NCI-H1048 (cell line): ENCODE data around the gene SLC10A7.
A peak's percentile ranks its signal among the peaks of the same experiment; 100 is the strongest.

Source experiments
- DNase-seq: peaks from one replicate; lab custom pipeline; 2025; lab: John Stamatoyannopoulos, UW

The SLC10A7 gene

GRCh38 chr4:146349306-146349705 is 172.4 kb downstream of the SLC10A7 start:
- no peak for DNase-seq

GRCh38 chr4:146347822-146348221 is 173.9 kb downstream of the SLC10A7 start:
- DNase-seq: no peak

- DNase-seq: no peak
Observed at GRCh38 chr4:146346276-146346675, 175.5 kb downstream of the SLC10A7 start.

DNA sequence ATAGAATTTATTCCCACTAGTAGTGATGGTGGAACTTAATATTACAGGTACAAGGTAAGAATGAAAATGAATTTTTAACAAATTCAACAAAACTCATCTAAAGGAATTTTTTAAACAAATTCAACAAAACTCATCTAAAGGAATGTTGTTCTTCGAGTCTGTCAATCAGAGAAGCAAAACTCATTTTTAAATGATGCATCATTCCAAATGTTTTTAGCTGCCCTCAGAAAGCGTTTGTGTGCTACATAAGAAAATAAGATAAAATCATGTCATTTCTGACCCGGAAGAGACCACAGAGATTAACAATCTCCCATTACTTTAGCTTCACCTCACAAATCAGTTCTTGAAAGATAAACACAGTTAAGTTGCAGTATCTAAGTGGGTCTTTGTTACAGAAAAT is 178.0 kb downstream of the SLC10A7 start:
- DNase-seq: no peak

GRCh38 chr4:146343199-146343598 is 178.5 kb downstream of the SLC10A7 start:
- no peak for DNase-seq

DNA sequence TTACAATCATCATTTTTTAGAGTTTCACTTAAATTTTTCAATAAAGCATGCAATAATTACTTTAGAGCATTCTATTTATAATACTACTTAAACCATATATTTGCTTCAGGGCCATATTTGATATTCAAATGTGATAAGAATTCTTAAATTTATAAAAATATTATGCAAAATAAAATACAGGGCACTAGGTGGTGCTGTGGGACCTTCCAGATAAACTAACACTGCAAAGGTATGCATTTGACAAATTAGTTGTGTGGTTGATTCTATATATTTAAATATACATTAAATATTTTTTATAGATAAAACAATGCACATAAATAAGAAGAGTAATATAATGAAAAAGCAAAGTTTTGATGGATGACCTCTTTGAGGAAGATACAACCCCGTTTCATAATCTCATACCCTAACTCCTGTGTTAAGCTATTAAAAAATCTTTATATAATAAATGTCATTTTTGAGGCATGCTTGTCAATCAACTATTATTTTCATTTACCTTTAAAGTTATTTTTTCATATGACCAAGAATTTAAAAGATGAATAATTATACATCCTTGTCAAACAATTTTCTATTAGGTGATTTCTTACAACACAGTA is 179.0 kb downstream of the SLC10A7 start:
- DNase-seq: peak; percentile 41

GRCh38 chr4:146340798-146341197 is 180.9 kb downstream of the SLC10A7 start:
- no peak for DNase-seq

DNA sequence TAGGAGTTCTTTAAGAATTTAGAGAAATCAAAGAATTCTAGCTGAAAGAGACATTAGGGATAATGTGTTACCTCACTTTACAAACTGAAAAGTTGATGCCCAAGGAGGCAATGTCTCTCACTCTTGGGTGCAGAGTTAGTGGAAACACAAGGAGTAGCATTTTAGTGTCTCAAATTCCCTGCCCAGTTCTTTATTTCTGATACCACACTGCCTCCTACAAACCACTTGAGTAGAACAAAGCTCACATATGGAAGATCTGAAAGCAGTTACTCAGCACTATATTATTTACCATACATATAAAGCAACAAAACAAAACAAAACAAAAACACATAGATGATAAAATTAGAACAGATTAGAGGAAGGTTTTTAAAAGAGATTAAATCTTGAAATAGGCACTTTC is 183.2 kb downstream of the SLC10A7 start:
- DNase-seq: no peak

GRCh38 chr4:146336410-146336807 is 185.3 kb downstream of the SLC10A7 start:
- DNase-seq: no peak

DNA sequence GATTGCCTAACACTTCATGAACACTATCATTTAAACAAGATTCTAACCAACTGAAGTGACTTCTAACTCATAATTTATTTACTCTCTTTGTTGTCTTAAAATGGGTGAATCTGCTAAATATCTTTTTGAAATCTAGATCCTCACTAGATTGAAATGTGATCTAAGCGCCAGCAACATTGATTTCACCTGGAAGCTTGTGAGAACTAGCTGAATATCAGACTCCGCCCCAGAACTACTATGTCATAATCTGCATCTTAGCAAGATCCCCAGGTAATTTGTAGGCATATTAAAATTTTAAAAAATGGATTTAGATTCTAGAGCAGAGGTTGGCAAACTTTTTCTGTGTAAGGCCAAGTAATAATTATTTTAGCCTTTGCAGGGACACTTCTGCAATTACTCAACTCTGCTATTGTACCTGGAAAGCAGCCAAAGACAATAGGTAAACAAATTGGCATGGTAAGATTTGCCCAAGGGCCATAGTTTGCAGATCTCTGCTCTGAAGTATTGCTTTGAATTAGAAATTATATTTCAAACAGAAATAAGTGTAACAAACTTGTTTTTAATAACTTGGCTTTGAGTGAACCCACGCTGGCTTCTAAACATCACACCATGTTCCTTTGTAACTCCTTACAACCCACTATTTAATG is 185.9 kb downstream of the SLC10A7 start:
- DNase-seq: no peak

DNA sequence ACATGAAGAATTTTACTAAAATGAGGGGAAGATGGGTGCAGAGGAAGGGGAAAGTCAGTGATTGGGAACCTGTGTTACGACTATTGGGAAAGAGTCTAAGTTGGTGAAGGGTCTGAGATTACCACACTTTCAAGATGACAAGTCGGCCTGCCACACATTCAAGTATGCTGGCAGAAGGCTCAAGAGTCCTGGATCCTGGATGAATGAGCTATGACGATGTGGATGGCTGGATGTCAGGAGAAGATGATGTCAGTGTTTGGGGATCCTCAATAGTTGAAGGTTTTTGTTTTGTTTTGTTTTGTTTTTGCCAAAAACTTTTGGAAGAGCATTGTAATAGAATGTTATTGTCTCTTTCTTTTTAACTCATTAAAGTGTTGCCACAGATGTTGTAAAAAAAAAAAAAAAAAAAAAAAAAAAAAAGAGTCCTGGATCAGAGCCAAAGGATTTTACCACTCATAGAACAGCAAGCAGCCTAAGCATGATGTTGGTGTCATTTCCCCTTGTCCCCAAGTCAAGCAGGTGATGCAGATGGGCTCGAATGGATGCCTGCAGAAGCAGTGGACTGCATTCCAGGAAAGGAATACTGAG is 186.8 kb downstream of the SLC10A7 start:
- no peak for DNase-seq

- no peak for DNase-seq
Observed at GRCh38 chr4:146333895-146334262, 187.9 kb downstream of the SLC10A7 start.

DNA sequence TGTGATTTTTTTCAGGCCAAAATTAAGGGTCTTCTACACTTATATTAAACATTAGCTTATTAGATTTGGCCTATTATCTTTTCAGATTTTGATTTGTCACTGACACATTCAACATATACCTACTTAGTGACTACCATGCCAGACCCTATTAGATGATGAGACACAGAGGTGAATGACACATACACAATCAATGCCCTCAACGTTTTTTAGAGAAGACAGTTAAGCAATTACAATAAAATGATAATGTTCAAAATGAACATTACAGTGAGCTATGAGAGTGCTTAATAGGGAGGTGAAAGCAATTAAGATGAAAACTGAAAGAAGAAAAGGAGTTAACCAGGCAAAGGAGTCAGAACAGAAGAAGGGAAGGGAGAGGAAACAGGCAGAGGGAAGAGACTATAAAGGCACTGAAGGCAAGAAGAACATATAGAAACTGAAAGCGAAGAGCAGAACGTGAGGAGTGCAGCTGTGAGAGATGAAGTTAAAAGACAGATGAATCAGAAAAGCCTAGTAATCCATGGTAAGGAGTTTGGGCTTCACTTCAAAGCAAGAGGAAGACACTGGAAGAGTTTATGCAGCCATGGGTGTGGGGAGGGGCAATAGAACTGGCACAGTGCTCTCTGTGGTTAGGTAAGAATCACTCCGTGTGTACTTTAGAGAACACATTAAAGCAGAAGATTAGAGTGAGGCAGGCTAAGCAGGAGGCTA is 188.4 kb downstream of the SLC10A7 start:
- no peak for DNase-seq

- no peak for DNase-seq
Observed at GRCh38 chr4:146330392-146330791, 191.3 kb downstream of the SLC10A7 start.

DNA sequence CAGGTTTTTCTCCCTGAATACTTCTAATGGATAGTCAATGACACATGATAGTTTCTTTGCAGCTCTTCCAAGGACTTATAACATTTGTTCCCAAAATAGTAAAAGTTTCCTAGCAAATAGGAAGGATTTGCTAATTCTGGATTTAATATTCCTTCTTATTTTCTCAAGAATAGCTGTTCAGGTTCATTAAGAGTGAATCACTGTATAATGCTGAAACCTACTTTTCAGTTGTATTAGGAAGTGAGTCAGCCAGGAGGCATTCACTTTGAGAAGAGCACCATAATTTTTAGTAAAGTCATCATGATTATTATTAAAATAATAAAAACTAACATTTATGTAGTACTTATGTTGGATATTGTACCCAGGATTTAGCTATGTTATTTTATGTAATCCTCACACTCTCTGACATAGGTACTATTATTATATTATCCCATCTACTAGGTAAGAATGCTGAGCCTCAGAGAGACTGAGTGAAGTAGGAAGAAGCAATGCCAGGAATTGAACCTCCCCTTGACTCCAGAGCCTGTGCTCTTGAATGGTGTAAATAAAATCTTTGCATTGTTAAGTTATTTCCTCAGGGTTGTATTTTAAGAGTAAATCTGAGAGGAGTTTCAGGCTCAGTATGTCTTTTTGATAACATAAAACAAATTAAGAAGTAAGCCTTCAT is 192.6 kb downstream of the SLC10A7 start:
- DNase-seq: no peak

DNA sequence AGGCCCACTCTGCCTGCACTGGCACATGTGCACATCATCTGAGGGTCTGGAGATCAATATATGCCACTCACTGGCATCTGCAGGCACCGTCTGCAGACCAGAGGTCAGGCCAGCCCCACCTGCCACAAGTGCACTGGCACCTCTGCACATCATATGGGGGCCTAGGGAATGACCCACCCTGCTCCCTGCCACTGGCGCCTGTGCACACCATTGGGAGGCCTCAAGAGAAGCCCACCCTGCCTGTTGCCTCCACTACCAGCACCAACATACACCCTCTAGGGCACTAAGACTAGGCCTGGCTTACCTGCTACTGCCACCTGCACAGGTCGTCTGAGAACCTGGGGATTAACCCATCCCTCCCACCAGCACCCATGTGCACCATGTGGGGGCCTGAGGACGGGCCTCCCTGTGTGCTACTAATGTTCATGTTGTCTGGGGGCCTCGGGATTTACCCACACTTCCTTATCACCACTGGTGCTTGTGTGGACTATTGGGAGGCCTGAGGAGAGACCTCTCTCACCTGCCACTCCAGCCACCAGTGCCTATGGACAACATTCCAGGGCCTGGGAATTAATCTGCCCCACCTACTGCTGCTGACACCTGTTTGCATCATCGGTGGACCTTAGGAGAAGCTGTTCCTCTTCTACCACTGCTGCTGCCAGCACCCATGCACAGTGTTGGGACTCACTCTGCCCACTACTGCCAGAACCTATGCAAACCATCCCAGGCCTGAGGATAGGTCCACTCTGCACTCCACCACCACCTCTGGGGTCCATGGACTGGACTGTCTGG is 193.7 kb downstream of the SLC10A7 start:
- no peak for DNase-seq

DNA sequence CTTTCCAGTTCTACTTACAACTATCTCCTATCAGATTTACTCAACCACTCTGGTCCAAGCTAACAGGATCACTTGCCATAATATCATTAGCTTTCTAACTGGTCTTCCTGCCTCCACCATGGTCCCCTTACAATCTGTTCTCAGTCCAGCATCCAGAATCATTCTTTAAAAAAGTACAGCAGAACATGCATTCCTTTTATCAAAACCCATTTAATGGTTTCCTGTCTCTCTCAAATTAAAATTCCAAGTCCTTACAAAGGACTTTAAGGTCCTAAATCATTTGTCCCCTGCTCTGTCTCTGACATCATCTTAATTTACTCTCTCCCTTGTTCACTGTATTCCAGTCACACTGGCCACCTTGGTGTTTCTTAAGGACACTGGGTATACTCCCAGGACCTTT is 202.8 kb downstream of the SLC10A7 start:
- no peak for DNase-seq

GRCh38 chr4:146317783-146318182 is 204.0 kb downstream of the SLC10A7 start:
- DNase-seq: no peak

- DNase-seq: no peak
Observed at GRCh38 chr4:146315184-146315583, 206.6 kb downstream of the SLC10A7 start.

GRCh38 chr4:146311238-146311970 is 210.3 kb downstream of the SLC10A7 start:
- no peak for DNase-seq
